Endothelial cell of umbilical vein (primary cell): ENCODE measurements around the gene TMEM89. TPM values are rescaled to one million over a fixed set of nuclear protein-coding genes. Genes with fewer than 3 reads are reported as not detected.

Experiments
- BruUV-seq: library from RNA; stranded (reverse); fragments of 400-500 nt; replicated peaks from 2 replicates; lab custom pipeline; 2021; lab: Mats Ljungman, UMichigan
- CTCF ChIA-PET: fragments of 300-600, 350-600 bp; sonication (Branson Sonifier 250); formaldehyde crosslinking; loops from one replicate; lab custom pipeline; 2021; ENCODE audit warnings: antibody characterized with exemption, inconsistent platforms; lab: Charles Lee
- POLR2A ChIA-PET: fragments of 300-600, 350-600 bp; sonication (Branson Sonifier 250); formaldehyde crosslinking; loops from one replicate; lab custom pipeline; 2021; ENCODE audit warnings: antibody characterized with exemption, inconsistent platforms; lab: Charles Lee
- DNase-seq: peaks from one replicate; pipeline ENCODE4 v3.0.0-alpha.2; 2011; ENCODE audit warnings: low read depth, low spot score
- FAIRE-seq: peaks from 2 replicates; lab custom pipeline; 2011; peaks lifted over from hg19 to GRCh38; lab: Jason Lieb, UNC
- H2AFZ ChIP-seq: 2 replicates; pipeline ENCODE4 v1.6.0; 2012; ENCODE audit warnings: low read depth, low read length, control low read depth, inconsistent platforms
- H3K27ac ChIP-seq: 2 replicates; pipeline ENCODE4 v1.5.1; 2011; ENCODE audit warnings: low read depth, mild to moderate bottlenecking, control low read depth, low read length, moderate library complexity; ENCODE audit not compliant: insufficient read depth
- H3K27me3 ChIP-seq, 2 experiments: 2 replicates each; pipeline versions ENCODE4 v1.6.0 to v1.6.1; 2011; ENCODE audit warnings: low read length in 2 of 2, mixed read lengths in 1 of 2; ENCODE audit not compliant: control insufficient read depth in 2 of 2, insufficient read depth in 2 of 2
- H3K36me3 ChIP-seq, 2 experiments: 2 replicates in 1 of 2; 3 replicates in 1 of 2; pipeline ENCODE4 v1.5.1; 2011; ENCODE audit warnings: low read length in 2 of 2, mild to moderate bottlenecking in 1 of 2, moderate library complexity in 1 of 2; ENCODE audit not compliant: control insufficient read depth in 2 of 2, insufficient read depth in 2 of 2; ENCODE audit errors: extremely low read depth in 1 of 2
- H3K4me1 ChIP-seq: 3 replicates; pipeline ENCODE4 v1.5.1; 2011; ENCODE audit warnings: mild to moderate bottlenecking, low read length; ENCODE audit not compliant: control insufficient read depth, insufficient read depth; ENCODE audit errors: extremely low read depth
- H3K4me2 ChIP-seq: 2 replicates; pipeline ENCODE4 v1.6.1; 2011; ENCODE audit warnings: low read length, control low read depth, mixed read lengths; ENCODE audit not compliant: insufficient read depth
- H3K4me3 ChIP-seq, 3 experiments: fragments of 200-600 bp in 1 of 3; sonication (generic), shearing (Covaris generic) in 1 of 3; replicated peaks in 1 of 3; 2 replicates each; pipeline ENCODE4 v1.5.1; 2011 to 2016; ENCODE audit warnings: control low read depth in 3 of 3, low read length in 3 of 3, mild to moderate bottlenecking in 2 of 3, inconsistent platforms in 1 of 3, low read depth in 1 of 3, moderate library complexity in 1 of 3; ENCODE audit not compliant: insufficient read depth in 1 of 3
- H3K79me2 ChIP-seq: 2 replicates; pipeline ENCODE4 v1.6.0; 2012; ENCODE audit warnings: low read length, inconsistent platforms; ENCODE audit not compliant: control insufficient read depth, insufficient read depth
- H3K9ac ChIP-seq: replicated peaks from 2 replicates; pipeline ENCODE3; 2011; ENCODE audit warnings: low read length, control low read depth; ENCODE audit not compliant: insufficient read depth; ENCODE audit errors: extremely low read depth
- H3K9me1 ChIP-seq: replicated peaks from 3 replicates; pipeline ENCODE4 v1.6.0; 2011; ENCODE audit warnings: mild to moderate bottlenecking, low read length; ENCODE audit not compliant: control insufficient read depth, insufficient read depth; ENCODE audit errors: extremely low read depth
- H3K9me3 ChIP-seq: replicated peaks from 2 replicates; pipeline ENCODE4 v1.5.1; 2012; ENCODE audit warnings: low read length, inconsistent platforms; ENCODE audit not compliant: control insufficient read depth, insufficient read depth
- H4K20me1 ChIP-seq: replicated peaks from 2 replicates; pipeline ENCODE3; 2011; ENCODE audit warnings: mild to moderate bottlenecking, low read length; ENCODE audit not compliant: control insufficient read depth, insufficient read depth; ENCODE audit errors: extremely low read depth
- EZH2 ChIP-seq: IDR thresholded peaks from 2 replicates; pipeline ENCODE4 v1.6.1; 2012; ENCODE audit warnings: borderline replicate concordance, low read depth, mild to moderate bottlenecking, moderate library complexity, low read length, inconsistent platforms; ENCODE audit not compliant: severe bottlenecking
- FOS ChIP-seq: IDR thresholded peaks from 2 replicates; pipeline ENCODE4 v1.6.1; 2011; ENCODE audit warnings: mild to moderate bottlenecking, low read length, moderate library complexity, borderline replicate concordance; ENCODE audit not compliant: insufficient read depth
- GATA2 ChIP-seq: IDR thresholded peaks from 2 replicates; pipeline ENCODE4 v1.7.0; 2011; ENCODE audit warnings: low read depth, mild to moderate bottlenecking, moderate library complexity, mixed read lengths, low read length; ENCODE audit not compliant: insufficient read length, insufficient read depth
- JUN ChIP-seq: IDR thresholded peaks from 2 replicates; pipeline ENCODE4 v1.6.1; 2011; ENCODE audit warnings: borderline replicate concordance, low read depth; ENCODE audit not compliant: insufficient read length, insufficient read depth
- MYC ChIP-seq: IDR thresholded peaks from one replicate; pipeline ENCODE4 v1.6.1; 2011; ENCODE audit warnings: mild to moderate bottlenecking, low read depth, low read length
- POLR2A ChIP-seq: IDR thresholded peaks from 2 replicates; pipeline ENCODE4 v1.6.1; 2012; ENCODE audit warnings: low read depth, mild to moderate bottlenecking, control low read depth, low read length
- POLR2AphosphoS5 ChIP-seq: IDR thresholded peaks from 2 replicates; pipeline ENCODE4 v1.6.1; 2012; ENCODE audit warnings: low read depth, mild to moderate bottlenecking, control low read depth, low read length, moderate library complexity; ENCODE audit not compliant: insufficient read depth
- dilution Hi-C: fragments of 300-500 bp; cut with MboI; formaldehyde crosslinking; loops from one replicate; pipeline ENCODE4 v1.15.0; 2019; ENCODE audit warnings: low sequenced_read_pairs; ENCODE audit not compliant: extremely low pct_ligation_motif_present
- intact Hi-C: fragments of 100-400 bp; cut with micrococcal nuclease; formaldehyde crosslinking; loops from one replicate; pipeline ENCODE4 v1.10.0; 2022
- polyA plus RNA-seq, 4 experiments: library from polyadenylated mRNA; depleted of rRNA in 3 of 4; stranded (reverse) in 3 of 4; unstranded in 1 of 4; fragments of >200 nt; gene quantifications; 2 replicates each; pipeline versions ENCODE4 v1.2.1 to v1.2.3, GENCODE V29; 2011 to 2012; ENCODE audit warnings: missing spikeins in 1 of 4
- total RNA-seq: library from RNA; stranded (reverse); gene quantifications from 2 replicates; pipeline ENCODE4 v1.2.3, GENCODE V29; 2021
- TF ChIP-seq, protein P1 (sequence below), 2 donors: IDR thresholded peaks; 1 replicate in 1 of 2; 2 replicates in 1 of 2; pipeline ENCODE4 v1.5.1; 2011; ENCODE audit warnings: low read length in 2 of 2, mild to moderate bottlenecking in 2 of 2, moderate library complexity in 2 of 2, control low read depth in 1 of 2, inconsistent platforms in 1 of 2, low read depth in 1 of 2; ENCODE audit not compliant: insufficient read depth in 1 of 2; ENCODE audit errors: extremely low read depth in 1 of 2
- TF ChIP-seq, protein P2 (sequence below): IDR thresholded peaks from 2 replicates; pipeline ENCODE4 v1.6.1; 2011; ENCODE audit not compliant: insufficient read depth, insufficient read length

TMEM89 gene
- total and polyA plus RNA-seq, 2 donors (not counting 3 experiments of a cell fraction or from before 2014, with no cell fraction given) = not detected

DNA sequence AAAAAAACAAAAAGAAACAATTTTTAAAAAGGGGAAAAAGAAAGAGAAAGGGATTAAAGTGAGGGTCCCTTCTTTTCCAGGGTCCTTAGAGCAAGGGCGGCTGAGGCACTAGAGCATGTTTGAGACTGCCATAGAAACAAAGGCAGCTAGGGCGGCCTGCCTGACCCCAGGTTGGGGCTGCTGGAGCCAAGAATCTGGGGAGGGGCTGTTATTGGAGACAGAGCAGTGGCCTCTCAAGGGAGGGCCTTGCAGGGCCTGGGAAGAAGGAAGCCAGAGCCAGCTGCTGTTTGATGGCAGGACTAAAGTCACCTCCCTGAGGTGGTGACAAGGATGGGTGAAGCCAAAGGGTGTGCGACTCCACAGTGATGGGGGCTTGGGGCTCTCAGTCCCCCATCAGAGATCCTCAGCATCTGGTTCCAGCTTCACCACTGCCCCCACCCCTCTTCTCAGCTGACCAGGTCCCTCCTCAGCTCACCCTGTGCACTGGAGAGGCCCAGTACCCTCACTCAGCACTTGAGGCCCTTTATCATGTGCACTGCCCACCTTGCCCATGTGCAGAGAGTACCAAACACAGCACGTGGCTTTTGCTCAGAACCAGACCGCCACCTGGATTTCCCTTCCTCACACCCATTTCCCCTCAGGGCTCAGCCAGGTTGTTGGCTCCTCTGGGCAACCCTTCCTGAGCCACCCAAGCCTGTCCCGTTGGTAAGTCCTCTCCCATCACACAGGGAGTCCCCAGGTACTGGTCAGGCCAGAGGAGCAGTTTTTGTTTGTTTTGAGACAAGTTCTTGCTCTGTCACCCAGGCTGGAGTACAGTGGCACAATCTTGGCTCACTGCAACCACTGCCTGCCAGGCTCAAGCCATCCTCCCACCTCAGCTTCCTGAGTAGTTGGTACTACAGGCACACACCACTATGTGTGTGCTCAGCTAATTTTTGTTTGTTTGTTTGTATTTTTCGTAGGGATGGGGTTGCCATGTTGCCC, 1.7 kb downstream of the TMEM89 start:
- no peaks in the 10 kb centered on the region for H3K36me3 ChIP-seq
- dilution Hi-C loops = no loop called here
- H4K20me1 ChIP-seq = no peaks in the 10 kb centered on the region
- DNase-seq (no peak), FAIRE-seq (no peak)
- H3K9me3 ChIP-seq = peaks cover 4% of the 10 kb centered on the region
- no peaks in the 10 kb centered on the region for H3K79me2 ChIP-seq
- no peak for TF ChIP-seq POLR2AphosphoS5
- TF ChIP-seq, protein P1, sequence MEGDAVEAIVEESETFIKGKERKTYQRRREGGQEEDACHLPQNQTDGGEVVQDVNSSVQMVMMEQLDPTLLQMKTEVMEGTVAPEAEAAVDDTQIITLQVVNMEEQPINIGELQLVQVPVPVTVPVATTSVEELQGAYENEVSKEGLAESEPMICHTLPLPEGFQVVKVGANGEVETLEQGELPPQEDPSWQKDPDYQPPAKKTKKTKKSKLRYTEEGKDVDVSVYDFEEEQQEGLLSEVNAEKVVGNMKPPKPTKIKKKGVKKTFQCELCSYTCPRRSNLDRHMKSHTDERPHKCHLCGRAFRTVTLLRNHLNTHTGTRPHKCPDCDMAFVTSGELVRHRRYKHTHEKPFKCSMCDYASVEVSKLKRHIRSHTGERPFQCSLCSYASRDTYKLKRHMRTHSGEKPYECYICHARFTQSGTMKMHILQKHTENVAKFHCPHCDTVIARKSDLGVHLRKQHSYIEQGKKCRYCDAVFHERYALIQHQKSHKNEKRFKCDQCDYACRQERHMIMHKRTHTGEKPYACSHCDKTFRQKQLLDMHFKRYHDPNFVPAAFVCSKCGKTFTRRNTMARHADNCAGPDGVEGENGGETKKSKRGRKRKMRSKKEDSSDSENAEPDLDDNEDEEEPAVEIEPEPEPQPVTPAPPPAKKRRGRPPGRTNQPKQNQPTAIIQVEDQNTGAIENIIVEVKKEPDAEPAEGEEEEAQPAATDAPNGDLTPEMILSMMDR (IDR thresholded peaks at IDR 0.05; ENCODE audit: extremely low read depth in 1 of 2, insufficient read depth in 1 of 2, low read depth in 1 of 2, low read length in 2 of 2) = no peak
- TF ChIP-seq JUN = no peak
- no peak for TF ChIP-seq POLR2A
- TF ChIP-seq, protein P2, sequence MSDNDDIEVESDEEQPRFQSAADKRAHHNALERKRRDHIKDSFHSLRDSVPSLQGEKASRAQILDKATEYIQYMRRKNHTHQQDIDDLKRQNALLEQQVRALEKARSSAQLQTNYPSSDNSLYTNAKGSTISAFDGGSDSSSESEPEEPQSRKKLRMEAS = no peak
- TF ChIP-seq MYC = no peak
- TF ChIP-seq GATA2 = no peak
- TF ChIP-seq FOS = no peak
- TF ChIP-seq EZH2 = no peak
- H3K9ac ChIP-seq = no peak overlapping the region
- no peaks in the 10 kb centered on the region for H3K9me1 ChIP-seq
- no peak overlapping the region for H2AFZ ChIP-seq
- no peaks in the 10 kb centered on the region for H3K27me3 ChIP-seq
- CTCF ChIA-PET = no interaction called here
- H3K4me1 ChIP-seq = no peaks in the 10 kb centered on the region
- no peak overlapping the region for H3K4me2 ChIP-seq
- intact Hi-C loops = no loop called here
- POLR2A ChIA-PET = no interaction called here
- BruUV-seq = no TSS peak
- H3K4me3 ChIP-seq = no peak overlapping the region
- no peak overlapping the region for H3K27ac ChIP-seq
